NCI-H2196 (cell line): ENCODE measurements around the gene POU4F2.

Experiments
- DNase-seq: peaks from one replicate; lab custom pipeline; 2025; ENCODE audit not compliant: unreplicated experiment; lab: John Stamatoyannopoulos, UW

Gene POU4F2

GRCh38 chr4:146638786-146639505 lies at the start of gene POU4F2:
Gene POU4F2, plus strand, starts transcription at chr4:146638893. Its CDS starts 248 bp downstream, at chr4:146639141.
- DNase-seq = no peak

DNA sequence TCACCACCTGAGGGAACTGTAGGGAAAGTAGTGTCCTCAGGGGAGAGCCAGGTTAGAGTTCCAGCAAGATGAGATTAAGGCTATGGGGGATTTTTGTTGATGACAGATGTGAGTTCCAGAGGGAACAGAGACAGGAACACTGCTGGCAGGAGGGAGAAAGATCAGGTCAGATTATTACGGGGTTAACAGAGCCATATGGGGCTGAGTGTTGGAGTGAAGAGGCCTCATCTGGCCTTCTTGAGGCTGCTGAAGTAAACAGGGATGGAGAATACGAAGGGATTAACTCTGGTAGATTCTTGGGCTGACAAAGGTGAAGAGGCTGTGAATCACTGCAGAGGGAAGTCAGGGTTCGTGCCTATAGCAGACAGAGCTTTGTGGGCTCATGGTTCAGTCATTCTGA lies 47.9 kb upstream of the POU4F2 start:
- no peak for DNase-seq

DNA sequence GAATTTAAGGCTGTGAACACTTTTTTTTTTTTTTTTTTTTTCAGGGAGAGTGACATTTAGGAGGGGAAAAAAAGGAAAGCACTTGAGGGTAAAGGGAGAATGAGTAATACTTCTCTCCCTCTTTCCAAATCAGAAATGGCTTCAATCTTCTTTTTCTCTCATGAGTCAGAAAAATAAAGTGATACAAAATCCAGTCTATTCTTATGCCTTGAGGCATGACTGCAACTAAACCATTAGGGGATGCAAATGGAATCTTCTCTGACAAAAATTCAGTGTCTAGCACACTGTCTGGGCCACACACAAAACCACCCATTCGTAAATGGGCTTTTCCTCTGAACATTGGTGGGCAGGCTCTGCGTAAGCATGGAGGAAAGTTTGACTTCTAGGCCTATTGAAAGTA lies 46.7 kb upstream of the POU4F2 start:
- DNase-seq = no peak

DNA sequence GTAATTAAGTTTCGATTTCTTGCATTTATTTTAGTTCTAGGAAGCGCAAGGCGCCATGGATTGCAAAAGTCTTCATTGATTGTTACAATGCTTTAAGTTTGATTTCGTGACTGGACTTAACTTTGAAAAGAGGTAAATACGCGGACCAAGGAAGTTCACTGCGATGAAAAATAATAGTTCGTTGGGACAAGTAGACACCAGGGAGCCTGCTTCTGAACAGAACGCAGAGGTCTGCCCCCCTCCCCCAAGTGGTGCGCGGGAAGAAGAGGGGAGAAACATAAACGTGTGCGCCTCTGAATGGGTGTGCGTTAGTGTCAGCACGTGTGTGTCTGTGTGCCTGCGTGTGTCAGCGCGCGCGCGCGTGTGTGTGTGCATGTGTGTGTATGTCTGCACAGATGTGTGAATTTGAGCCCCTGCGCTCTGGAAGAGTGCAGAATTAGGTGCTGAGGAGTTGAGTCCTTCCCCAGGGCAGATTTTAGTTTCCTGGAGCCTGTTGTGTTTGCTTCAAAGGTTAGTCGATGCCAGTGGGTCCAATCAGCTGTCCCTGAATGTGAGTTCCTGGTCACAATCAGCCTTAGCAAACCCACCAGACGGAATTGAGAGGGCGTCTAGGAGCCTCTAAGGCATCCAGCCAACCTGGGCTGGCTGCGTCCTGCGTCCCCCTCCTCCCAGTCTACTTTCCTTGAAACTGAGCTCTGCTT lies 5.8 kb upstream of the POU4F2 start:
- DNase-seq = no peak

GRCh38 chr4:146633471-146633800 lies 5.3 kb upstream of the POU4F2 start:
- no peak for DNase-seq

- no peak for DNase-seq
Observed at GRCh38 chr4:146634825-146635224, 3.9 kb upstream of the POU4F2 start.

GRCh38 chr4:146637621-146638332 lies 916 bp upstream of the POU4F2 start:
- DNase-seq = no peak

GRCh38 chr4:146638333-146638785 lies 334 bp upstream of the POU4F2 start:
- no peak for DNase-seq

GRCh38 chr4:146639506-146639932 lies 826 bp downstream of the POU4F2 start:
- no peak for DNase-seq

GRCh38 chr4:146640021-146640464 lies 1.4 kb downstream of the POU4F2 start:
- DNase-seq = no peak

GRCh38 chr4:146640465-146641061 lies 1.9 kb downstream of the POU4F2 start:
- DNase-seq = no peak

GRCh38 chr4:146641762-146642161 lies 3.1 kb downstream of the POU4F2 start:
- no peak for DNase-seq

DNA sequence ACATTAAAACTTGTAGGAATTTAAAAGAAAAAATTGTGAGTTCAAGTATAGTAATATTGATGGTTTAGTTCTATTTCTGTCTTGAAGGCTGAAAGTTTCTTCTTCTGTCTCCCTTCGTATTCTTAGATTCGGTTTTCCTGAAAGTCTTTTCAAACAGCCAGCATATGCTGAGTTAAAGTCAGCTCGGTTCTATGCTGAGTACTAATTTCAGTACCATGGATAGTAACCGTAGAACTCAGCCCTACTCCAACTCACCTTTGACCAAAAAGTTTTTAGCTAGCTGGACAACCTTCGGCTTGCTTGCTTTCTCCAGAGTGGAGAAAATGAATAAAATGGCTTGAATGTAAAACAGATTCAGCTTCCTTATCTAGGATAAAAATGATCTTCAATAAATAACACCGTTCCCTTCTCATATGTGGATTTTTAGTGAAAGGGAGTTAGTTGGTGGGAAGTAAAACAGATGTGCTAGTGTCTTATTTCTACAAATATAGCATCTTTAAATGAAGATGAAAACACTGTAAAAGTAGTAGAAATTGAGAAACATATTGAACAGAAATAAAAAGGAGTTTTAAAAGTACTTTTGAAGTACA lies 5.2 kb downstream of the POU4F2 start:
- no peak for DNase-seq

- DNase-seq = no peak
Observed at GRCh38 chr4:146645921-146646320, 7.2 kb downstream of the POU4F2 start.

- no peak for DNase-seq
Observed at GRCh38 chr4:146646593-146647325, 8.1 kb downstream of the POU4F2 start.

DNA sequence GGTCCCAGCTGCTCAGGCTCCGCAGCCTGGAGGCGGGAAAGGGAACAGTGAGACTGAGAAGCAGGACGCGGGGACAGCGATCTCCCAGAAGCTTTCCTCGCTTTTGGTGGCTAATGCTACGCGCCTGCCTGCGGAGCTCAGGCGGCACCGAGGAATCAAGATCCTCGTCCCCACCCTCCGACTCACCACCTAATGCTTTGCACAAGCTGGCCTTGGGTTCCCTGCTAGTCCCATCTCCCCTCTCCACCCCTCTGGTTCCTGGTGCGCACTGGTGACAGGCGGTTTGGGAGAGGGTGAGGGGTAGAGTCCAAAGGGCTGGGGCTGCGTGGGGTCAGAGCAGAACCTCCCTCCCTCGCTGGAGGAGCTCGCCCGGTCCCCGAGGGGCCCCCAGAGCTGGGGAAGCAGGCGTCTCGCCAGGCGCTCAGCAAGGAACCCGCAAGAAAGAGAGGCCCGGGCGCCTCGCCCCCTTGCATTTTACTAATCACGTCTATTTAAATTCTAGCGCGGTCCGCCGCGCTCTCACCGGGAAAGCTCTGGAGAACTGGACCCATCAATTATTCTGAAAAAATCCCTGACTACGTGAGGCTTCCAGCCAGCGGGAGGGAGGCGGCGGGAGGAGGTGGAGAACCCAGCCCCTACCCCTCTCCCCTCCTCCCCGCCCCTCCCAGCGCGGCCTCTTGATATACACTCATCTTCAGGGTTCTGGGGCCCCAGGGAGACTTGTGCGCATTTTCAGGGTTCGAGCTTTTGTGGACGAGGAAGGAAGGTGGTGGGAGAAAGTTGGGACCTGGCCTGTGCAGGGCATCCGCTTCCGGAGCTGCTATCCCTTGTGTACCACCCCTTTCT lies 9.1 kb downstream of the POU4F2 start:
- no peak for DNase-seq

DNA sequence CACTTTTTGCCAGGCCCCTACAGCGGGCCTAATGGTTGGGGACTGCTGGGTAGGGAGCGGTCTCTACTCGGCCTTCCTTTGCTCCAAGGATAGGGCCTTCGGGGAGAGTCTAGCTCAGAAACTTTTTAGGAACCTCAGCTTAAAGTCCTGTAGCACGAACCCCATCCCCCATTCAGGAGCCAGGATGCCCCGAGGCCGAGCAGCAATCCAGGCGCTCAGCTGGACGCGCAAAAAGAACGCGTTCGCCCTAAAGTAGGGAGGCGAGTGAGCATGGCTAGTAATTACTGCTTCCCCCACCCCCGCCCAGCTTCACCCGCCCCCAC lies 9.7 kb downstream of the POU4F2 start:
- DNase-seq = no peak

GRCh38 chr4:146649232-146649631 lies 10.5 kb downstream of the POU4F2 start:
- DNase-seq = no peak

GRCh38 chr4:146650034-146650433 lies 11.3 kb downstream of the POU4F2 start:
- DNase-seq = no peak
